HepG2 (cell line): ENCODE data around the gene PANK2. TPM values are rescaled to one million over a fixed set of nuclear protein-coding genes. Genes with fewer than 3 reads are reported as not detected.

Source experiments
- ATAC-seq: fragments of 200-7000 bp; cut with Tn5 transposase; 3 replicates; pipeline ENCODE4 v1.9.1; 2020; ENCODE audit warnings: mild to moderate bottlenecking, moderate library complexity
- BruUV-seq: library from RNA; stranded (reverse); fragments of 400-500 nt; replicated peaks from 2 replicates; lab custom pipeline; 2021; lab: Mats Ljungman, UMichigan
- CTCF ChIA-PET: fragments of 300-600 bp; formaldehyde crosslinking; extraction: SDS; loops from one replicate; lab custom pipeline; 2021; ENCODE audit warnings: low total read pairs, inconsistent platforms, low intra/inter-chr PET ratio; lab: Yijun Ruan, JAX
- POLR2A ChIA-PET: fragments of 350-600 bp; sonication (Branson Sonifier 250); formaldehyde crosslinking; loops from one replicate; lab custom pipeline; 2020; ENCODE audit warnings: antibody characterized with exemption, inconsistent platforms; lab: Yijun Ruan, JAX
- DNase-seq: peaks from one replicate; pipeline ENCODE4 v3.0.0-alpha.2; 2015; ENCODE audit warnings: low spot score
- FAIRE-seq: peaks from 3 replicates; lab custom pipeline; 2011; peaks lifted over from hg19 to GRCh38; lab: Jason Lieb, UNC
- H2AFZ ChIP-seq: one replicate; pipeline ENCODE4 v1.6.1; 2011; ENCODE audit warnings: low read length, inconsistent platforms
- H3K27ac ChIP-seq: fragments of 300-600 bp; 3 replicates; pipeline ENCODE4 v1.8.0; 2011; ENCODE audit warnings: mixed run types, mild to moderate bottlenecking, mixed read lengths, low read length, inconsistent platforms; ENCODE audit not compliant: insufficient read depth; ENCODE audit errors: extremely low read length
- H3K27me3 ChIP-seq, 2 experiments: fragments of 200-600 bp in 1 of 2; 2 replicates in 1 of 2; 3 replicates in 1 of 2; pipeline versions ENCODE4 v1.6.0 to v1.8.0; 2011; ENCODE audit warnings: low read length in 2 of 2, mild to moderate bottlenecking in 2 of 2, moderate library complexity in 2 of 2, inconsistent platforms in 1 of 2; ENCODE audit not compliant: insufficient read depth in 2 of 2, control insufficient read depth in 1 of 2
- H3K36me3 ChIP-seq, 2 experiments: fragments of 200-600 bp in 1 of 2; replicated peaks in 1 of 2; 2 replicates in 1 of 2; 3 replicates in 1 of 2; pipeline versions ENCODE4 v1.5.1 to v1.8.0; 2011; ENCODE audit warnings: low read length in 2 of 2, inconsistent platforms in 1 of 2; ENCODE audit not compliant: insufficient read depth in 2 of 2, control insufficient read depth in 1 of 2
- H3K4me1 ChIP-seq: 2 replicates; pipeline ENCODE4 v1.5.1; 2012; ENCODE audit warnings: low read length, inconsistent platforms; ENCODE audit not compliant: insufficient read depth
- H3K4me2 ChIP-seq: 2 replicates; pipeline ENCODE4 v1.6.0; 2011; ENCODE audit warnings: low read depth, low read length, inconsistent platforms
- H3K4me3 ChIP-seq, 3 experiments: fragments of 200-600 bp in 1 of 3; sonication (generic), shearing (Covaris generic) in 1 of 3; replicated peaks in 1 of 3; 2 replicates each; pipeline ENCODE4 v1.5.1; 2011 to 2016; ENCODE audit warnings: low read length in 3 of 3, inconsistent platforms in 2 of 3, low read depth in 2 of 3, mild to moderate bottlenecking in 2 of 3, control low read depth in 1 of 3, mixed read lengths in 1 of 3; ENCODE audit not compliant: insufficient read depth in 1 of 3
- H3K79me2 ChIP-seq: one replicate; pipeline ENCODE4 v1.6.1; 2011; ENCODE audit warnings: low read length, inconsistent platforms; ENCODE audit not compliant: insufficient read depth
- H3K9ac ChIP-seq: 2 replicates; pipeline ENCODE4 v1.6.0; 2011; ENCODE audit warnings: mild to moderate bottlenecking, low read depth, low read length, inconsistent platforms; ENCODE audit not compliant: insufficient read depth
- H3K9me3 ChIP-seq: 2 replicates; pipeline ENCODE4 v1.5.1; 2012; ENCODE audit warnings: mild to moderate bottlenecking, low read length
- H4K20me1 ChIP-seq: 2 replicates; pipeline ENCODE4 v1.6.0; 2011; ENCODE audit warnings: inconsistent platforms, mild to moderate bottlenecking, low read length, moderate library complexity; ENCODE audit not compliant: insufficient read depth
- AGO2 ChIP-seq: fragments of 200-400 bp; formaldehyde crosslinking; optimal IDR thresholded peaks from 2 replicates; pipeline ENCODE3; 2017; ENCODE audit warnings: mild to moderate bottlenecking, low read depth, low read length, moderate library complexity
- CHCHD3 ChIP-seq: sonication (generic); formaldehyde crosslinking; IDR thresholded peaks from 2 replicates; pipeline ENCODE4 v1.8.0; 2022; ENCODE audit warnings: mild to moderate bottlenecking, missing genetic modification reagents, moderate library complexity
- CSRNP1 ChIP-seq: sonication (generic); formaldehyde crosslinking; IDR thresholded peaks from 2 replicates; pipeline ENCODE4 v1.8.1; 2023; ENCODE audit warnings: mild to moderate bottlenecking, missing genetic modification reagents
- FOSL1 ChIP-seq: sonication (generic); formaldehyde crosslinking; IDR thresholded peaks from 2 replicates; pipeline ENCODE4 v1.9.0; 2021; ENCODE audit warnings: missing genetic modification reagents, borderline replicate concordance
- POLR2G ChIP-seq: fragments of 200-400 bp; formaldehyde crosslinking; IDR thresholded peaks from 2 replicates; pipeline ENCODE4 v1.6.1; 2018; ENCODE audit warnings: mild to moderate bottlenecking, low read depth, low read length, moderate library complexity
- SOX6 ChIP-seq, 2 experiments: fragments of 450-650 bp in 1 of 2; sonication (generic) in 1 of 2; formaldehyde crosslinking in 1 of 2; IDR thresholded peaks; 2 replicates each; pipeline versions ENCODE4 v1.4.0 to v1.6.1; 2017 to 2020; ENCODE audit warnings: antibody characterized with exemption in 1 of 2, mild to moderate bottlenecking in 1 of 2, missing genetic modification reagents in 1 of 2
- XRCC5 ChIP-seq: fragments of 200-400 bp; formaldehyde crosslinking; optimal IDR thresholded peaks from 2 replicates; pipeline ENCODE3; 2017; ENCODE audit warnings: mild to moderate bottlenecking, low read length
- ZBTB39 ChIP-seq: sonication (generic); formaldehyde crosslinking; IDR thresholded peaks from 2 replicates; pipeline ENCODE4 v1.5.0; 2020; ENCODE audit warnings: missing genetic modification reagents
- ZNF329 ChIP-seq: sonication (generic); formaldehyde crosslinking; IDR thresholded peaks from 2 replicates; pipeline ENCODE4 v1.9.0; 2021; ENCODE audit warnings: low read depth, mild to moderate bottlenecking, missing genetic modification reagents
- ZNF407 ChIP-seq: sonication (generic); formaldehyde crosslinking; IDR thresholded peaks from one replicate; pipeline ENCODE4 v1.5.1; 2020; ENCODE audit warnings: mild to moderate bottlenecking, missing genetic modification reagents; ENCODE audit errors: not compliant biosample characterization
- ZNF563 ChIP-seq: sonication (generic); formaldehyde crosslinking; IDR thresholded peaks from 2 replicates; pipeline ENCODE4 v1.8.0; 2022; ENCODE audit warnings: mild to moderate bottlenecking, moderate library complexity, missing genetic modification reagents
- ZNF737 ChIP-seq: sonication (generic); formaldehyde crosslinking; IDR thresholded peaks from 2 replicates; pipeline ENCODE4 v1.5.0; 2020; ENCODE audit warnings: missing genetic modification reagents, mild to moderate bottlenecking, borderline replicate concordance
- WGBS: methylation state at CpG from one replicate; pipeline ENCODE4 v1.1.6; 2017; ENCODE audit warnings: low lambda C conversion rate; 5-methylcytosine and 5-hydroxymethylcytosine counted together
- in situ Hi-C: cut with HindIII; loops from 2 replicates; pipeline ENCODE4 v1.10.0; 2017; ENCODE audit warnings: low pct_unique_long_range_greater_than_20kb; ENCODE audit not compliant: extremely low pct_ligation_motif_present
- intact Hi-C: fragments of 100-400 bp; cut with micrococcal nuclease; formaldehyde crosslinking; loops from one replicate; pipeline ENCODE4 v1.10.0; 2022; ENCODE audit not compliant: unreplicated experiment
- polyA plus RNA-seq, 8 experiments: library from polyadenylated mRNA; depleted of rRNA in 3 of 8; stranded (reverse) in 7 of 8; unstranded in 1 of 8; fragments of >200 nt; fragmentation: Illumina TruSeq in 4 of 8; extraction: Trizol in 4 of 8; gene quantifications; 2 replicates each; pipeline versions ENCODE4 v1.2.1 to v1.2.3, GENCODE V29; 2011 to 2016; ENCODE audit warnings: low read depth in 4 of 8, missing spikeins in 1 of 8, mixed read lengths in 1 of 8; ENCODE audit not compliant: insufficient read depth in 1 of 8
- total RNA-seq, 5 experiments: library from RNA; depleted of rRNA; stranded (reverse); fragments of >200 nt; fragmentation: Illumina TruSeq; extraction: Trizol; gene quantifications; 2 replicates each; pipeline ENCODE4 v1.2.3, GENCODE V29; 2016; ENCODE audit warnings: low read depth in 1 of 5

PANK2 gene
- total and polyA plus RNA-seq, 2 of the 13 experiments (the other 11 are each of a cell fraction or from before 2014, with no cell fraction given) = 39.2 to 123 TPM

GRCh38 chr20:3867802-3868201, 21.4 kb upstream of the PANK2 start:
- no peaks in the 10 kb centered on the region for H3K27me3 ChIP-seq
- FAIRE-seq (no peak), DNase-seq (no peak), ATAC-seq (no peak)
- CTCF ChIA-PET = no interaction called here
- no peaks in the 10 kb centered on the region for H3K9me3 ChIP-seq
- H3K36me3 ChIP-seq = peaks cover 41 to 42% of the 10 kb centered on the region in 2 experiments
- no peak overlapping the region for H2AFZ ChIP-seq
- WGBS = 91% methylated on average over 2 of the region's 2 CpGs
- H3K27ac ChIP-seq = no peak overlapping the region
- POLR2A ChIA-PET = interaction anchor here (0.9 to 2.5 kb wide), 4 partner anchors 9 to 89 kb away, joined by 3 to 11 read pairs (median 4); no protein-coding TSS in a partner anchor
- no TSS peak for BruUV-seq
- in situ Hi-C loops (no loop called here), intact Hi-C loops (no loop called here)
- no peak overlapping the region for H3K9ac ChIP-seq
- no peak overlapping the region for H3K4me3 ChIP-seq
- no peak overlapping the region for H3K4me2 ChIP-seq
- H3K79me2 ChIP-seq = no peaks in the 10 kb centered on the region
- no peaks in the 10 kb centered on the region for H4K20me1 ChIP-seq
- peaks cover 12% of the 10 kb centered on the region for H3K4me1 ChIP-seq
- TF ChIP-seq ZNF563 = no peak
- no peak for TF ChIP-seq CHCHD3 (CRISPR knock-in tag)
- TF ChIP-seq ZNF737 = no peak
- no peak for TF ChIP-seq SOX6 (IDR thresholded peaks at IDR 0.05)
- TF ChIP-seq SOX6 (CRISPR knock-in tag; IDR thresholded peaks at IDR 0.05) = no peak
- TF ChIP-seq ZBTB39 (CRISPR knock-in tag) = no peak
- no peak for TF ChIP-seq ZNF407 (CRISPR knock-in tag)
- TF ChIP-seq CSRNP1 = no peak
- TF ChIP-seq FOSL1 (CRISPR knock-in tag) = no peak
- peak; percentile 6 for TF ChIP-seq XRCC5
- TF ChIP-seq AGO2 = peak; percentile 15
- TF ChIP-seq ZNF329 (CRISPR knock-in tag) = no peak
- TF ChIP-seq POLR2G = 0 out of 2 replicates have a peak, but pooled peaks have one; percentile 49
